Effector memory CD8-positive, alpha-beta T cell (primary cell): Measurements from ENCODE around the gene INF2.

Experiments used
- ATAC-seq: fragments of 150-1000 bp; cut with Tn5 transposase; replicated peaks from 2 replicates; pipeline ENCODE4 v1.10.0; 2021; ENCODE audit warnings: mild to moderate bottlenecking, moderate library complexity
- DNase-seq, 3 experiments: peaks; one replicate each; pipeline ENCODE4 v3.0.0; 2021
- H3K27ac Mint-ChIP-seq, 2 donors: one replicate each; pipeline ENCODE4 v1.8.0; 2022; ENCODE audit warnings: mild to moderate bottlenecking in 2 of 2, mixed read lengths in 2 of 2, moderate library complexity in 2 of 2
- H3K27me3 Mint-ChIP-seq, 2 donors: one replicate each; pipeline ENCODE4 v1.8.0; 2022; ENCODE audit warnings: mixed read lengths in 2 of 2
- H3K36me3 Mint-ChIP-seq: one replicate; pipeline ENCODE4 v1.8.0; 2022; ENCODE audit warnings: mild to moderate bottlenecking, moderate library complexity, mixed read lengths; ENCODE audit not compliant: insufficient read depth
- H3K4me1 Mint-ChIP-seq, 2 donors: one replicate each; pipeline ENCODE4 v1.8.0; 2022; ENCODE audit warnings: low read depth in 2 of 2, mixed read lengths in 2 of 2
- H3K4me3 Mint-ChIP-seq, 2 donors: one replicate each; pipeline ENCODE4 v1.8.0; 2022; ENCODE audit warnings: mild to moderate bottlenecking in 2 of 2, mixed read lengths in 2 of 2, moderate library complexity in 2 of 2
- H3K9me3 Mint-ChIP-seq, 2 donors: one replicate each; pipeline ENCODE4 v1.8.0; 2022; ENCODE audit warnings: mixed read lengths in 2 of 2

INF2 gene

GRCh38 chr14:104693482-104694431 is 4.3 kb downstream of the INF2 start:
- Mint-ChIP-seq H3K4me3 (peak overlapping the region in 1 of 2 donors; percentile 66), H3K4me1 (peaks cover 10 to 24% of the 10 kb centered on the region in 2 donors), H3K27me3 (no peaks in the 10 kb centered on the region), H3K9me3 (no peaks in the 10 kb centered on the region), H3K27ac (peak overlapping the region in 1 of 2 donors; percentile 88), H3K36me3 (peaks cover 4% of the 10 kb centered on the region)
- ATAC-seq (no peak), DNase-seq (no peak)

GRCh38 chr14:104694475-104694950 is 5.1 kb downstream of the INF2 start:
- Mint-ChIP-seq H3K4me1 (peaks cover 10 to 22% of the 10 kb centered on the region in 2 donors), H3K9me3 (no peaks in the 10 kb centered on the region), H3K4me3 (peak overlapping the region; percentile 62 to 66), H3K27me3 (no peaks in the 10 kb centered on the region), H3K27ac (peak overlapping the region; percentile 86 to 88), H3K36me3 (peaks cover 4% of the 10 kb centered on the region)
- DNase-seq (no peak), ATAC-seq (no peak)

- H3K4me3 Mint-ChIP-seq, result peak overlapping the region; percentile 62 to 66
- no peaks in the 10 kb centered on the region for H3K27me3 Mint-ChIP-seq
- peaks cover 10 to 22% of the 10 kb centered on the region in 2 donors for H3K4me1 Mint-ChIP-seq
- peak in 1 of 3 experiments; percentile 26 for DNase-seq
- no peaks in the 10 kb centered on the region for H3K9me3 Mint-ChIP-seq
- H3K36me3 Mint-ChIP-seq, result peaks cover 4% of the 10 kb centered on the region
- ATAC-seq, result peak; percentile 87
- H3K27ac Mint-ChIP-seq, result peak overlapping the region; percentile 86 to 88
Measured at GRCh38 chr14:104694991-104695659, 5.7 kb downstream of the INF2 start.

- DNase-seq (no peak), ATAC-seq (no peak)
- Mint-ChIP-seq H3K27ac (peak overlapping the region; percentile 86 to 88), H3K9me3 (no peaks in the 10 kb centered on the region), H3K27me3 (no peaks in the 10 kb centered on the region), H3K4me1 (peaks cover 10 to 22% of the 10 kb centered on the region in 2 donors), H3K4me3 (peak overlapping the region; percentile 62 to 66), H3K36me3 (peaks cover 4% of the 10 kb centered on the region)
Measured at GRCh38 chr14:104695660-104696000, 6.2 kb downstream of the INF2 start.

GRCh38 chr14:104696671-104697316 is 7.4 kb downstream of the INF2 start:
- Mint-ChIP-seq H3K4me3 (no peak overlapping the region), H3K27me3 (no peaks in the 10 kb centered on the region), H3K36me3 (peaks cover 4% of the 10 kb centered on the region), H3K27ac (peak overlapping the region; percentile 86 to 88), H3K4me1 (peaks cover 10 to 22% of the 10 kb centered on the region in 2 donors), H3K9me3 (no peaks in the 10 kb centered on the region)
- no peak for ATAC-seq
- DNase-seq, result no peak

GRCh38 chr14:104697317-104697703 is 7.9 kb downstream of the INF2 start:
- Mint-ChIP-seq H3K4me1 (peaks cover 10 to 22% of the 10 kb centered on the region in 2 donors), H3K27ac (no peak overlapping the region), H3K36me3 (peaks cover 4% of the 10 kb centered on the region), H3K27me3 (no peaks in the 10 kb centered on the region), H3K4me3 (no peak overlapping the region), H3K9me3 (no peaks in the 10 kb centered on the region)
- DNase-seq (no peak), ATAC-seq (no peak)

- H3K36me3 Mint-ChIP-seq, result peaks cover 4% of the 10 kb centered on the region
- no peaks in the 10 kb centered on the region for H3K27me3 Mint-ChIP-seq
- no peak for DNase-seq
- no peak overlapping the region for H3K27ac Mint-ChIP-seq
- ATAC-seq, result no peak
- peaks cover 10 to 21% of the 10 kb centered on the region in 2 donors for H3K4me1 Mint-ChIP-seq
- H3K4me3 Mint-ChIP-seq, result no peak overlapping the region
- H3K9me3 Mint-ChIP-seq, result no peaks in the 10 kb centered on the region
Measured at GRCh38 chr14:104697892-104698583, 8.6 kb downstream of the INF2 start.

- peaks cover 10 to 19% of the 10 kb centered on the region in 2 donors for H3K4me1 Mint-ChIP-seq
- H3K27ac Mint-ChIP-seq, result peak overlapping the region in 1 of 2 donors; percentile 74
- no peaks in the 10 kb centered on the region for H3K27me3 Mint-ChIP-seq
- DNase-seq (no peak), ATAC-seq (no peak)
- no peaks in the 10 kb centered on the region for H3K9me3 Mint-ChIP-seq
- H3K36me3 Mint-ChIP-seq, result peaks cover 4% of the 10 kb centered on the region
- no peak overlapping the region for H3K4me3 Mint-ChIP-seq
Measured at GRCh38 chr14:104698688-104699425, 9.4 kb downstream of the INF2 start.

GRCh38 chr14:104699426-104699748 is 10.0 kb downstream of the INF2 start:
- peak overlapping the region in 1 of 2 donors; percentile 74 for H3K27ac Mint-ChIP-seq
- ATAC-seq, result no peak
- no peaks in the 10 kb centered on the region for H3K27me3 Mint-ChIP-seq
- no peak overlapping the region for H3K4me3 Mint-ChIP-seq
- DNase-seq, result no peak
- H3K9me3 Mint-ChIP-seq, result no peaks in the 10 kb centered on the region
- peaks cover 10 to 16% of the 10 kb centered on the region in 2 donors for H3K4me1 Mint-ChIP-seq
- H3K36me3 Mint-ChIP-seq, result peaks cover 4% of the 10 kb centered on the region

GRCh38 chr14:104700225-104700651 is 10.8 kb downstream of the INF2 start:
- Mint-ChIP-seq H3K4me3 (no peak overlapping the region), H3K4me1 (peaks cover 8 to 9% of the 10 kb centered on the region in 2 donors), H3K27me3 (no peaks in the 10 kb centered on the region), H3K36me3 (peaks cover 4% of the 10 kb centered on the region), H3K9me3 (no peaks in the 10 kb centered on the region), H3K27ac (no peak overlapping the region)
- DNase-seq (no peak), ATAC-seq (no peak)

- Mint-ChIP-seq H3K36me3 (peaks cover 4% of the 10 kb centered on the region), H3K9me3 (no peaks in the 10 kb centered on the region), H3K4me3 (no peak overlapping the region), H3K4me1 (peaks cover 4% of the 10 kb centered on the region in 2 donors), H3K27me3 (no peaks in the 10 kb centered on the region), H3K27ac (no peak overlapping the region)
- ATAC-seq (no peak), DNase-seq (no peak)
Measured at GRCh38 chr14:104700747-104701217, 11.4 kb downstream of the INF2 start.

- no peak overlapping the region for H3K27ac Mint-ChIP-seq
- no peaks in the 10 kb centered on the region for H3K36me3 Mint-ChIP-seq
- no peaks in the 10 kb centered on the region for H3K4me1 Mint-ChIP-seq
- H3K27me3 Mint-ChIP-seq, result no peaks in the 10 kb centered on the region
- no peak overlapping the region for H3K4me3 Mint-ChIP-seq
- no peaks in the 10 kb centered on the region for H3K9me3 Mint-ChIP-seq
- DNase-seq (no peak), ATAC-seq (no peak)
Measured at GRCh38 chr14:104701383-104702076, 12.1 kb downstream of the INF2 start.
